NB4 (cell line): ENCODE data around the gene PPP2R5D.

Experiments
- DNase-seq: peaks from one replicate; pipeline ENCODE4 v3.0.0; 2010; ENCODE audit warnings: low read depth
- H3K4me3 ChIP-seq: one replicate; pipeline ENCODE4 v1.5.1; 2011; ENCODE audit warnings: mild to moderate bottlenecking, low read depth, low read length, moderate library complexity
- MYC ChIP-seq: IDR thresholded peaks from 2 replicates; pipeline ENCODE4 v1.6.1; 2011; ENCODE audit warnings: low read depth, low read length
- POLR2A ChIP-seq: IDR thresholded peaks from 2 replicates; pipeline ENCODE4 v1.6.1; 2011; ENCODE audit warnings: mild to moderate bottlenecking; ENCODE audit not compliant: insufficient read length; ENCODE audit errors: extremely low read depth
- TF ChIP-seq, protein P1 (sequence below): IDR thresholded peaks from 2 replicates; pipeline ENCODE4 v1.6.1; 2011; ENCODE audit warnings: low read depth, low read length
- TF ChIP-seq, protein P2 (sequence below): IDR thresholded peaks from one replicate; pipeline ENCODE4 v1.5.1; 2012; ENCODE audit warnings: low read depth, low read length

PPP2R5D gene

DNA sequence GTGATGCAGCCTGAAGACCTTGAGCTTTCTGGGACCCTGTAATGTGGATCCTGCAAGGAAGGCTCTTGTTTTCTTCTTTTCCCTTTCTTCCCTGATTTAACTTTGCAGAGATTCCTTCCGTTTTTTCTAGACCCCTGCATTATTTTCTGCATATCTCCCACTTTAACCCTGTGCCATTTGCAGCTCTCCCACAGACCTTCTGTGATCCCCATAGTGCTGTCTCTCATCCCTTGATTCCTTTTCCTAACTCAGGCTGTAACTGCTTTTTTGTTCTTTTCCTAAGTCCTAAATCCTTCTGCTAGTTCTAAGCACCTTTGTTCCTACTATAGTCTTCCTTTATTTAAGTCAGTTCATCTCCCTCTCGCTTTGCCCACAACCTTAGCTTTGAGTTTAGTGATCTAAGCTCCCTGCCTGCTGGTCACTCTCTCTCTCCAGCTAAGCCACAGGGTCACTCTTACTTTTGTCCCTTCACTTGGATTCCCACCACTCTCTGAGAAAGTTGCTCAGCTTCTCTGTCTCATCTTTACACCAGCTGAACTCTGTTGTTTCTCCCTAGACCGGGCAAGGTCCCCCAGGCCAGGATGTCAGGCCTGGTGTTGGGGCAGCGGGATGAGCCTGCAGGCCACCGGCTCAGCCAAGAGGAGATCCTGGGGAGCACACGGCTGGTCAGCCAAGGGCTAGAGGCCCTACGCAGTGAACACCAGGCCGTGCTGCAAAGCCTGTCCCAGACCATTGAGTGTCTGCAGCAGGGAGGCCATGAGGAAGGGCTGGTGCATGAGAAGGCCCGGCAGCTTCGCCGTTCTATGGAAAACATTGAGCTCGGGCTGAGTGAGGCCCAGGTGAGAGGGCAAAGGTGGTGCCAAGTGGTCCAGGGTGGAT lies 76.6 kb downstream of the PPP2R5D start:
- DNase-seq: no peak
- no peak overlapping the region for H3K4me3 ChIP-seq
- TF ChIP-seq POLR2A: no peak
- no peak for TF ChIP-seq MYC
- TF ChIP-seq, protein P1, sequence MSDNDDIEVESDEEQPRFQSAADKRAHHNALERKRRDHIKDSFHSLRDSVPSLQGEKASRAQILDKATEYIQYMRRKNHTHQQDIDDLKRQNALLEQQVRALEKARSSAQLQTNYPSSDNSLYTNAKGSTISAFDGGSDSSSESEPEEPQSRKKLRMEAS: no peak
- TF ChIP-seq, protein P2, sequence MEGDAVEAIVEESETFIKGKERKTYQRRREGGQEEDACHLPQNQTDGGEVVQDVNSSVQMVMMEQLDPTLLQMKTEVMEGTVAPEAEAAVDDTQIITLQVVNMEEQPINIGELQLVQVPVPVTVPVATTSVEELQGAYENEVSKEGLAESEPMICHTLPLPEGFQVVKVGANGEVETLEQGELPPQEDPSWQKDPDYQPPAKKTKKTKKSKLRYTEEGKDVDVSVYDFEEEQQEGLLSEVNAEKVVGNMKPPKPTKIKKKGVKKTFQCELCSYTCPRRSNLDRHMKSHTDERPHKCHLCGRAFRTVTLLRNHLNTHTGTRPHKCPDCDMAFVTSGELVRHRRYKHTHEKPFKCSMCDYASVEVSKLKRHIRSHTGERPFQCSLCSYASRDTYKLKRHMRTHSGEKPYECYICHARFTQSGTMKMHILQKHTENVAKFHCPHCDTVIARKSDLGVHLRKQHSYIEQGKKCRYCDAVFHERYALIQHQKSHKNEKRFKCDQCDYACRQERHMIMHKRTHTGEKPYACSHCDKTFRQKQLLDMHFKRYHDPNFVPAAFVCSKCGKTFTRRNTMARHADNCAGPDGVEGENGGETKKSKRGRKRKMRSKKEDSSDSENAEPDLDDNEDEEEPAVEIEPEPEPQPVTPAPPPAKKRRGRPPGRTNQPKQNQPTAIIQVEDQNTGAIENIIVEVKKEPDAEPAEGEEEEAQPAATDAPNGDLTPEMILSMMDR: no peak

DNA sequence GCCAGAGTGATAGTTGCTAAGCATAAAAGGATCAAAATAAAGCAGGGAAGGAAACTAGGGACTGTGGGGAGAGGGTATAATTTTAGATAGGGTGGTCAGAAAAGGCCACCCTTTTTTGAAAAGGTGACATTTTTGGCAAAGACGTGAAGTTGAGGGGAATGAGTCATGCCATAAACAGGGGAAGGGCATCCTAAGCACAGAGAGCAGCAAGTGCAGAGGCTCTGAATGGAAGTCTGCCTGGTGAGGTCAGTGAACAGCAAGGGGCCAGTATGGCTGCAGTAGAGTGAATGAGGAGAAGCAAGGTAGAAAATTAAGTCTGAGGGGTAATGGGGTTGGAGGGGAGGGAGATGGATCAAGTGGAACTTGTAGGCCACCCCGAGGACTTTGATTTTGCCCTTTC lies 77.5 kb downstream of the PPP2R5D start:
- TF ChIP-seq, protein P1: no peak
- TF ChIP-seq, protein P2: no peak
- TF ChIP-seq MYC: no peak
- no peak for TF ChIP-seq POLR2A
- H3K4me3 ChIP-seq: no peak overlapping the region
- DNase-seq: no peak
